CD14-positive monocyte (primary cell): ENCODE measurements around the gene SRGAP1. TPM values are rescaled to one million over a fixed set of nuclear protein-coding genes. Genes with fewer than 3 reads are reported as not detected.

Experiments used
- DNase-seq, 3 donors: peaks; one replicate each; pipeline ENCODE4 v3.0.0-alpha.2; 2011 to 2022
- H2AFZ ChIP-seq: 2 replicates; pipeline ENCODE4 v1.6.0; 2012; ENCODE audit warnings: mild to moderate bottlenecking, low read depth, low read length, inconsistent platforms; ENCODE audit not compliant: insufficient read depth, poor library complexity, severe bottlenecking
- H3K27ac ChIP-seq, 2 donors: 1 replicate in 1 of 2; 2 replicates in 1 of 2; pipeline ENCODE4 v1.5.1; 2012 to 2013; ENCODE audit warnings: low read length in 2 of 2, control low read depth in 1 of 2, inconsistent platforms in 1 of 2, low read depth in 1 of 2, mild to moderate bottlenecking in 1 of 2
- H3K27me3 ChIP-seq, 2 donors: one replicate each; pipeline versions ENCODE4 v1.6.0 to v1.6.1; 2011 to 2013; ENCODE audit warnings: low read length in 2 of 2; ENCODE audit not compliant: control insufficient read depth in 2 of 2, insufficient read depth in 2 of 2
- H3K36me3 ChIP-seq, 2 donors: replicated peaks in 1 of 2; 1 replicate in 1 of 2; 2 replicates in 1 of 2; pipeline versions ENCODE4 v1.5.1 to v1.6.1; 2012 to 2013; ENCODE audit warnings: low read length in 2 of 2, control low read depth in 1 of 2, inconsistent platforms in 1 of 2, mild to moderate bottlenecking in 1 of 2; ENCODE audit not compliant: insufficient read depth in 2 of 2, control insufficient read depth in 1 of 2
- H3K4me1 ChIP-seq, 2 donors: 1 replicate in 1 of 2; 2 replicates in 1 of 2; pipeline versions ENCODE4 v1.5.1 to v1.6.1; 2012 to 2013; ENCODE audit warnings: low read length in 2 of 2, control low read depth in 1 of 2, inconsistent platforms in 1 of 2, mild to moderate bottlenecking in 1 of 2, moderate library complexity in 1 of 2; ENCODE audit not compliant: insufficient read depth in 2 of 2, control insufficient read depth in 1 of 2
- H3K4me2 ChIP-seq: replicated peaks from 2 replicates; pipeline ENCODE3; 2012; ENCODE audit warnings: low read length, moderate library complexity, mild to moderate bottlenecking; ENCODE audit not compliant: poor library complexity, severe bottlenecking; ENCODE audit errors: extremely low read depth
- H3K4me3 ChIP-seq, 3 experiments: fragments of 200-600 bp in 1 of 3; sonication (generic) in 1 of 3; replicated peaks in 1 of 3; 1 replicate in 2 of 3; 2 replicates in 1 of 3; pipeline ENCODE4 v1.5.1; 2011 to 2013; ENCODE audit warnings: low read length in 3 of 3, mild to moderate bottlenecking in 3 of 3, control low read depth in 2 of 3, low read depth in 2 of 3, inconsistent platforms in 1 of 3, moderate library complexity in 1 of 3
- H3K79me2 ChIP-seq: 2 replicates; pipeline ENCODE4 v1.6.0; 2012; ENCODE audit warnings: mild to moderate bottlenecking, control low read depth, inconsistent platforms, low read length, moderate library complexity; ENCODE audit not compliant: insufficient read depth
- H3K9ac ChIP-seq: 2 replicates; pipeline ENCODE4 v1.6.0; 2017; ENCODE audit warnings: low read length, mild to moderate bottlenecking; ENCODE audit not compliant: insufficient read depth, poor library complexity, severe bottlenecking
- H3K9me3 ChIP-seq, 2 donors: replicated peaks in 1 of 2; 1 replicate in 1 of 2; 2 replicates in 1 of 2; pipeline versions ENCODE4 v1.5.1 to v1.6.1; 2012 to 2013; ENCODE audit warnings: low read length in 2 of 2, control low read depth in 1 of 2; ENCODE audit not compliant: control insufficient read depth in 1 of 2, insufficient read depth in 1 of 2
- H4K20me1 ChIP-seq: 2 replicates; pipeline ENCODE4 v1.6.0; 2012; ENCODE audit warnings: mild to moderate bottlenecking, low read length, control low read depth, moderate library complexity; ENCODE audit not compliant: insufficient read depth
- H3K27ac Mint-ChIP-seq, 7 donors: one replicate each; pipeline ENCODE4 v1.8.0; 2020; ENCODE audit warnings: mild to moderate bottlenecking in 7 of 7, mixed read lengths in 7 of 7, moderate library complexity in 6 of 7, inconsistent platforms in 2 of 7
- H3K27me3 Mint-ChIP-seq, 3 donors: one replicate each; pipeline ENCODE4 v1.8.0; 2021 to 2022; ENCODE audit warnings: low read depth in 3 of 3, mild to moderate bottlenecking in 3 of 3, mixed read lengths in 3 of 3, moderate library complexity in 3 of 3, inconsistent platforms in 1 of 3
- H3K36me3 Mint-ChIP-seq, 2 donors: one replicate each; pipeline ENCODE4 v1.8.0; 2020; ENCODE audit warnings: mixed read lengths in 2 of 2, inconsistent platforms in 1 of 2, mild to moderate bottlenecking in 1 of 2
- H3K4me1 Mint-ChIP-seq: one replicate; pipeline ENCODE4 v1.8.0; 2020; ENCODE audit warnings: mild to moderate bottlenecking, mixed read lengths
- H3K4me3 Mint-ChIP-seq, 2 donors: one replicate each; pipeline ENCODE4 v1.8.0; 2020; ENCODE audit warnings: mild to moderate bottlenecking in 2 of 2, mixed read lengths in 2 of 2, moderate library complexity in 1 of 2
- H3K9me3 Mint-ChIP-seq, 7 donors: one replicate each; pipeline ENCODE4 v1.8.0; 2020 to 2022; ENCODE audit warnings: mixed read lengths in 7 of 7, mild to moderate bottlenecking in 6 of 7, moderate library complexity in 6 of 7, inconsistent platforms in 2 of 7
- WGBS: methylation state at CpG from one replicate; pipeline ENCODE4 v1.1.5; 2013; ENCODE audit warnings: missing lambda C conversion rate; ENCODE audit not compliant: insufficient coverage; 5-methylcytosine and 5-hydroxymethylcytosine counted together
- intact Hi-C, 2 donors: fragments of 100-400 bp; cut with micrococcal nuclease; formaldehyde crosslinking; loops; one replicate each; pipeline versions ENCODE4 v1.15.0 to v1.15.1; 2023
- polyA plus RNA-seq, 3 donors: library from polyadenylated mRNA; depleted of rRNA in 1 of 3; unstranded in 2 of 3; stranded (reverse) in 1 of 3; fragments of 300-500 nt in 2 of 3; fragments of >200 nt in 1 of 3; fragmentation: Illumina TruSeq in 2 of 3; gene quantifications; 1 replicate in 2 of 3; 2 replicates in 1 of 3; pipeline ENCODE4 v1.2.3, GENCODE V29; 2012 to 2021
- TF ChIP-seq, protein P1 (sequence below): fragments of 200-600 bp; IDR thresholded peaks from one replicate; pipeline ENCODE4 v1.8.0; 2022; ENCODE audit warnings: antibody characterized with exemption, mild to moderate bottlenecking

Gene SRGAP1
- polyA plus RNA-seq, 3 donors = 0.05 to 0.52 (median 0.07) TPM

GRCh38 chr12:63894132-63894531 lies 49.6 kb downstream of the SRGAP1 start:
- no peaks in the 10 kb centered on the region for H3K9me3 Mint-ChIP-seq
- Histone ChIP-seq H3K27ac (peak overlapping the region; percentile 47 to 49), H3K79me2 (no peaks in the 10 kb centered on the region), H3K36me3 (no peaks in the 10 kb centered on the region), H2AFZ (no peak overlapping the region), H3K9me3 (no peaks in the 10 kb centered on the region), H3K4me2 (peak overlapping the region; percentile 7), H3K4me3 (peak overlapping the region in 1 of 3 experiments; percentile 9), H3K4me1 (peaks cover 13 to 29% of the 10 kb centered on the region in 2 donors), H3K27me3 (no peaks in the 10 kb centered on the region), H4K20me1 (no peaks in the 10 kb centered on the region), H3K9ac (no peak overlapping the region)
- DNase-seq = peak; percentile 58 to 79 (median 71)
- WGBS = no CpG with 5 or more reads among the region's 3 CpGs
- intact Hi-C loops = loop anchor here in 1 of 2 donors (10.0 kb wide), 1 partner anchor 71 kb away; no protein-coding TSS in a partner anchor
- no peaks in the 10 kb centered on the region for H3K27me3 Mint-ChIP-seq
- peaks cover 29% of the 10 kb centered on the region for H3K4me1 Mint-ChIP-seq
- TF ChIP-seq, protein P1, sequence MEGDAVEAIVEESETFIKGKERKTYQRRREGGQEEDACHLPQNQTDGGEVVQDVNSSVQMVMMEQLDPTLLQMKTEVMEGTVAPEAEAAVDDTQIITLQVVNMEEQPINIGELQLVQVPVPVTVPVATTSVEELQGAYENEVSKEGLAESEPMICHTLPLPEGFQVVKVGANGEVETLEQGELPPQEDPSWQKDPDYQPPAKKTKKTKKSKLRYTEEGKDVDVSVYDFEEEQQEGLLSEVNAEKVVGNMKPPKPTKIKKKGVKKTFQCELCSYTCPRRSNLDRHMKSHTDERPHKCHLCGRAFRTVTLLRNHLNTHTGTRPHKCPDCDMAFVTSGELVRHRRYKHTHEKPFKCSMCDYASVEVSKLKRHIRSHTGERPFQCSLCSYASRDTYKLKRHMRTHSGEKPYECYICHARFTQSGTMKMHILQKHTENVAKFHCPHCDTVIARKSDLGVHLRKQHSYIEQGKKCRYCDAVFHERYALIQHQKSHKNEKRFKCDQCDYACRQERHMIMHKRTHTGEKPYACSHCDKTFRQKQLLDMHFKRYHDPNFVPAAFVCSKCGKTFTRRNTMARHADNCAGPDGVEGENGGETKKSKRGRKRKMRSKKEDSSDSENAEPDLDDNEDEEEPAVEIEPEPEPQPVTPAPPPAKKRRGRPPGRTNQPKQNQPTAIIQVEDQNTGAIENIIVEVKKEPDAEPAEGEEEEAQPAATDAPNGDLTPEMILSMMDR = no peak
- peak overlapping the region in 1 of 2 donors; percentile 44 for H3K4me3 Mint-ChIP-seq
- H3K36me3 Mint-ChIP-seq = no peaks in the 10 kb centered on the region
- peak overlapping the region; percentile 73 to 92 (median 87) for H3K27ac Mint-ChIP-seq

GRCh38 chr12:63895841-63896240 lies 51.3 kb downstream of the SRGAP1 start:
- Histone ChIP-seq H3K4me3 (no peak overlapping the region), H3K4me2 (no peak overlapping the region), H3K36me3 (no peaks in the 10 kb centered on the region), H3K4me1 (peaks cover 13 to 33% of the 10 kb centered on the region in 2 donors), H3K27ac (no peak overlapping the region), H3K27me3 (no peaks in the 10 kb centered on the region), H3K9ac (no peak overlapping the region), H3K79me2 (no peaks in the 10 kb centered on the region), H4K20me1 (no peaks in the 10 kb centered on the region), H2AFZ (no peak overlapping the region), H3K9me3 (no peaks in the 10 kb centered on the region)
- H3K36me3 Mint-ChIP-seq = no peaks in the 10 kb centered on the region
- no peak overlapping the region for H3K4me3 Mint-ChIP-seq
- no peak overlapping the region for H3K27ac Mint-ChIP-seq
- no peak for DNase-seq
- no peaks in the 10 kb centered on the region for H3K9me3 Mint-ChIP-seq
- no peaks in the 10 kb centered on the region for H3K27me3 Mint-ChIP-seq
- TF ChIP-seq, protein P1 = no peak
- intact Hi-C loops = loop anchor here in 1 of 2 donors (10.0 kb wide), 1 partner anchor 69 kb away; no protein-coding TSS in a partner anchor
- peaks cover 32% of the 10 kb centered on the region for H3K4me1 Mint-ChIP-seq
